GM19023 (cell line): ENCODE measurements around the gene MOK.

Source experiments
- ATAC-seq: cut with Tn5 transposase; IDR thresholded peaks from one replicate; pipeline ENCODE4 v1.9.1; 2021; ENCODE audit warnings: mild to moderate bottlenecking, moderate library complexity; ENCODE audit not compliant: unreplicated experiment

Gene MOK

DNA sequence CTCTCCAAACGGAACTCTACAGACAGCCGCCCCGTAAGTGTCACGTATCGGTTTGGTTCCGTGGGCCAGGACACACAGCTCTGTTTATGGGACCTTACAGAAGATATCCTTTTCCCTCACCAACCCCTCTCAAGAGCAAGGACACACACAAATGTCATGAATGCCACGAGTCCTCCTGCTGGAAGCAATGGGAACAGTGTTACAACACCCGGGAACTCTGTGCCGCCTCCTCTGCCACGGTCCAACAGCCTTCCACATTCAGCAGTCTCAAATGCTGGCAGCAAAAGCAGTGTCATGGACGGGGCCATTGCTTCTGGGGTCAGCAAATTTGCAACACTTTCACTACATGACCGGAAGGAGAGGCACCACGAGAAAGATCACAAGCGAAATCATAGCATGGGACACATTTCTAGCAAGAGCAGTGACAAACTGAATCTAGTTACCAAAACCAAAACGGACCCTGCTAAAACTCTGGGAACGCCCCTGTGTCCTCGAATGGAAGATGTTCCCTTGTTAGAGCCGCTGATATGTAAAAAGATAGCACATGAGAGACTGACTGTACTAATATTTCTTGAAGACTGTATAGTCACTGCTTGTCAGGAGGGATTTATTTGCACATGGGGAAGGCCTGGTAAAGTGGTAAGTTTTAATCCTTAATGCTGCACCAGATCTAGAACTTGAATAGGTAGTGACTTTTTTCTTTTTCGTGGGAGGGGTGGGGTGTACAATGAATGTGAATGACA, 95.6 kb downstream of the MOK start:
- ATAC-seq: no peak

GRCh38 chr14:102208741-102209140, 96.2 kb downstream of the MOK start:
- ATAC-seq: no peak

GRCh38 chr14:102207831-102208365, 97.1 kb downstream of the MOK start:
- no peak for ATAC-seq

DNA sequence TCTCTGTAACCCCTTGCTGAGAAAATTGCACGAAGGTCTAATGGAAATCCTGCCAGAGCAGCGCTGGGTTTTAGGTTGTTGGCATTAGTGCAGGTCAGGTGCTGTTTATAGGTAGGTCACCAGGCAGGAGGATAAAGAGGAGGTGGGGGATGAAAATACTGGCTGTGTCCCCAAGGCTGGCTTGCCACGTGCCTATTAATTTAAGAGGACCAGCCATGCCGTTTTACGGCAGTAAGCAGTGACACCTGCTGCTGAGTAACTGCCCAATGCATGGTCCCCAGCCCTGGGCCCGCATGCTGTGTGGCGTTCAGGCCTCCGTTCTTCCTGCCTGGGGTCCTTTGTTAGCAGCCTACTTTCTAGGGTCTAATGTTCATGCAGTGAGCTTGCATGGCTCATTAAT, 98.0 kb downstream of the MOK start:
- no peak for ATAC-seq

DNA sequence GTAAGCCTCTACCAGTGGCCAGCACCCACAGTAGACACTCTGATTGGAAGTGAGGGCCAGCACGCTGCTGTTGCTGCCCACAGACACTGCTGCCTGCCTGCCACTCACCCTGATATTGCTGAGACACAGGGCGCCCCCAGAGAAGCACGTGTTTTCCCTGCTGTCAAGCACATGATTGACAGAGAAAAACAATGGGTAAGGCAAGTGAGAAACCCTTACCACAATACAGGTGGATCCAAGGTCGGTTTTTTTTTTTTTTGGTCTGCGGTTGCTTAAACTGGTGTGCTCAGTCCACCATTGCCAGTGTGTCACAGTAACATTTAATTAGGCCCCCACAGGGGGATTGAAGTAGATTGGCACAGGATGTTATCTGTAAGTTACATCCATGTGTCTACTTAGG, 99.4 kb downstream of the MOK start:
- ATAC-seq: no peak

DNA sequence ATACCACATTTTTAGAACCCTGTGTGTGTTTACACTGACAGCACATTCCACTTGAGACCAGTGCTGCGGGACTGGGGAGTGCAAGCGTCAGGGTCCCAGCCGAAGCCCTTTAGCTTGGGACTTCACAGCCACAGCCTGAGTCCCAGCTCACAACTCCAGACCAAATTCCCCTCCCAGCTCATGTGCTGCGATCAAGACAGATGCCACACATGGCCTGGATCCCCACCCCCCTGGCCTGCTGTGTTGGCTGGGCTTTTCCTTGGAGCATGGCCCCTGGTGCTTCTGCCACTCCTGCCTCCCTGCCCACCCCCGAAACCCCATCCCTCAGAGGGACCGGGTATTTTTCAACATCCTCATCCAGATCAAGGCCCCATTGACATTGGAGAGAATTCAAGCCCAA, 101.6 kb downstream of the MOK start:
- ATAC-seq: no peak

DNA sequence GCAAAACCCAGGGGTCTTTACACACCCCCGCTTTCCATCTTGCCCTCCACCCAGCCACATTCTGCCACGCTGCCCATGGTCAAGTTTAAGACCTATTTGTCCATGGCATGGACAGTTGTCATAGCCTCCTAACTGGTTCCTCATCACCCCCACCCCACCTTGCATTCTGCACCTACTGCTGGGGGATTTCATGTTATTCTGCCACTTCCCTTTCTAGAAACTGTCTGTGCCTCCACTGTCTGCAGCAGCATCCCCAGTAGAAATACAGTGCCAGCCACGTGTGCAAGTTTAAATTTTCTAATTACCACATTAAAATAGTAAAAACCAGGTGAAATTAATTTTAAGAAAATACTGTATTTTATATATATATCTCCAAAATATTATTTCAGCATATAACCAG, 102.0 kb downstream of the MOK start:
- ATAC-seq: no peak

DNA sequence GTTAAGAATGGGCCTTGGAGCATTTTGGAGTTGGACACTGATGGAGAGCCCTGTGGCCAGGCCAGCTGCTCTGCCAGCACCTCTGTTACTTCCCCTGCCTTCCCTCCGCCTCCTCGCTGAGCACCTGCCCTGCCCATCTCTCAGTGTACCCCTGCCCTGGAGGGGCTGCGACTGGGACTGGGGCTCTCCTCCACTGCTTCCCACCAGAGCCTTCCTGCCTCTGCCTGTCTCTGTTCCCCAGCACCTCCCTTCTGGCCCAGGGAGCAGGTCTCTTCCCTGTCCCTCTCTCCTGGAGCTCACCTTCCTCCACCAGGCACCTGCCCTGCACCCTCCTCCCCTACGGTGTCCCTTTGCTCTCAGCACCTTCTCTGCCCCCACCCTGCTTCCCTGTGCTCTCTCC, 103.2 kb downstream of the MOK start:
- no peak for ATAC-seq

DNA sequence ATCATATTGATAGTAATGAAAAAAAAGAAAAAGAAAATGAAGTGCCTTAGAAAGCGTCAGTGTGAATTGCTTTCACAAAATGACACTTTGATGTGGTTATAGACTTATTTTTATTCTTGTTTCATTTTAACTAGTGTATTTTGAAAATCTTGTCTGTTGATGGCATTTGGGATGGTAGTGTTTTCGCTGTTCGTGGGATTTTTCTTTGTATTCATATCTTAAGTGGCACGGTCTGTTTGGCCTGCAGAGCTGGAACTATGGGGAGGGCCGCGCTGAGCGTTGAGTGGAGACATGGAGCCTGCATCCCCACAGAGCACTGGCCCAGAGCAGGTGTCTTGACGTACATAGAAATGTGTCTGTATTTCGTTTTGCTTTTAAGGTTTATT, 103.6 kb downstream of the MOK start:
- ATAC-seq: no peak

DNA sequence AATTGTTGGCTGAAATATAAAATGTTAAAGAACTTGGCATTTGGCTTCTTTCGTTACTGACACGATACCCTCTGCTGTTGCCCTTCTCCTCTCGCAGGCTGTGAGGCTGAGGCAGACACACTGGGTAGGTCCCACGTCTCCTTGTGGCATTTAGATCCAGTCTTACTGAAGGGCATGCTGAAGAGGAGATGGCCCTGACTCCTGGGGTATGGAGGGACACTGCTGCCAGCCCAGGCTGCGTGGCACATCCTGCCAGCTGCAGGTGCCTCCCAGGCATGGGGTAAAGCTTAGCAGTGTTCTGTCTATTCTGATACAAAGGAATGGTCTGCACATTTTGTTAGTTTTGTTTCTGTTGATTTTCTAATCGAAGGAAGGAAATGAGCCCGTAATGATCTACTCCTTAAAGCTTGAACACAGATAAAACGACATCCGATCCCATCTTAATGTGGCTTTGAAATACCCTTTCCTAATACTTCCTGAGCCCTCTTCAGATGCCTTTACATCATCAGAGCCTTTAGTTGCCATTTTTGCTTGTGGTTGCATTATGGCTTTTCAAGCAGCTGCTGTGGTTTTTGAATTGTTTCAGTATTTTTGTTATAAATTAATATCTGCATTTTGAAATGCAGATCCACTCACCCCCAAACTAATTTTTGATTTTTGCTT, 104.1 kb downstream of the MOK start:
- no peak for ATAC-seq

DNA sequence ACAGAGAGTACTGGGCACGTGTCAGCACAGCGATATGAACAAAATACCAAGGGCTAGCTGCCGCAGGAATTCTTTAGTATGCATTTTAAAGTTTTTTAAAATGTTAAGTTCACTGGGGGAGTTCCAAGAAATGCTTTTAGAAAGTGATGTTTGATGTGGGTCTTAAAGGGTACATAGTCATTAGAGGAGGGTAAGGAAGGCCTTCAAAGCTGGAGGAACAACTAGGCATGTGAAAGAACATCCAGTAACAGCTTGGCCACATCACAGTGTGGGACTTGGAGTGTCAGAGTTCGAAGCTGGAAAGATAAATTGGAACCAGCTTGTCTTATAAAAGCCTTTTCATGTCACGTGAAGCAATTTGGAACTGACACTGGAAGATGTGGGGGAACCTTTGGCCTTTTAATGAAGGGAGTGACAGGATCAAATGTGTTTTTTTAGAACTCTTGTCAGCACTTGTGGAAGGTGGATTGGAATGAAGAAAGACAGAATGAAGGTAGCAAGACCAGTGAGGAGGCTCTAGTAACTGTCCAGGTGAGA, 107.6 kb downstream of the MOK start:
- no peak for ATAC-seq

DNA sequence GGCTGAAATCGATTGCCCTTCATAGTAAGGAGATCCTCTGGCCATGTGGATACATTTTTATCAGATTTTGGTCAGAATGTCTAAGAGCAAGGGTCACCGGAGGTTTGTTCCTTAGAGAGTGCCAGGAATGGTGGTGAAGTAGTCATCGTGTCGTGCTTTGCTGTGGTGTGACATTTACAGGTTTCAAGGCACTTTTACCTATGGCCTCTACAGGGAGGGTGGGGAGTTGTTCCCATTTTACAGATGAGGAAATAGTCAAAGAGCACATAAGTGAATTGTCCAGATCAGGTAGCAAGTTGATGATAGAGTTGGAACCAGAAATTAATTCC, 108.1 kb downstream of the MOK start:
- ATAC-seq: no peak

GRCh38 chr14:102196039-102196901, 108.7 kb downstream of the MOK start:
- no peak for ATAC-seq

DNA sequence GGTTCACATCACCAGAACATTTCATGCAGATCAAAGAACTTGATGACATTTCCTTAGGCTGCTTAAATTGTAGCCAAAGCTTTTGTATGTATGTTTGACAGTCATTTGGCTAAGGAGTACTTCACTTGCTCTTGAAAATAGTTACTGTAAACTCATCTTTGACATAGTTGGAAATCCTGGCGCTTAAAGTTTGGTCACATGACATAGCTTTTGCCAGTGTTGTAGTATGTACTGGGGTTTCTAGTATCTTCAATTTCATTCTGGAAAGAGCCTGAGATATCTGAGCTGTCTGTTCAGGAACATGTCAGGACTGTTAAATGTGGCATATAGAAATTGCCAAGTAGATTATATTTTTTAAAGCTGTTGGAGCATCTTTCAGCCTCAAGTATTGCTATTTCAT, 109.5 kb downstream of the MOK start:
- no peak for ATAC-seq

DNA sequence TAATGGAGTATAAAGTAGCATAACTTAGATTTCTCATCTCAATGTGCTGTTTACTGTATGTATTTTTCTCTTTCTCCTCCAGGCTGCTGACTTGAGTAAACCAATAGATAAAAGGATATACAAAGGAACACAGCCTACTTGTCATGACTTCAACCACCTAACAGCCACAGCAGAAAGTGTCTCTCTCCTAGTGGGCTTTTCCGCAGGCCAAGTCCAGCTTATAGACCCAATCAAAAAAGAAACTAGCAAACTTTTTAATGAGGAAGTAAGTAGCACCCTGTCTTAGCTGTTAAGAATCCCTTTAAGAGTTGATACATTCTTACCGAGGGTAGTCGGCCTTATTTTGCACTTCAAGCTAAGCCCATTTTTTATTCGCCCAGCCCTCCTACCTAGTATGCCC, 110.1 kb downstream of the MOK start:
- ATAC-seq: no peak

DNA sequence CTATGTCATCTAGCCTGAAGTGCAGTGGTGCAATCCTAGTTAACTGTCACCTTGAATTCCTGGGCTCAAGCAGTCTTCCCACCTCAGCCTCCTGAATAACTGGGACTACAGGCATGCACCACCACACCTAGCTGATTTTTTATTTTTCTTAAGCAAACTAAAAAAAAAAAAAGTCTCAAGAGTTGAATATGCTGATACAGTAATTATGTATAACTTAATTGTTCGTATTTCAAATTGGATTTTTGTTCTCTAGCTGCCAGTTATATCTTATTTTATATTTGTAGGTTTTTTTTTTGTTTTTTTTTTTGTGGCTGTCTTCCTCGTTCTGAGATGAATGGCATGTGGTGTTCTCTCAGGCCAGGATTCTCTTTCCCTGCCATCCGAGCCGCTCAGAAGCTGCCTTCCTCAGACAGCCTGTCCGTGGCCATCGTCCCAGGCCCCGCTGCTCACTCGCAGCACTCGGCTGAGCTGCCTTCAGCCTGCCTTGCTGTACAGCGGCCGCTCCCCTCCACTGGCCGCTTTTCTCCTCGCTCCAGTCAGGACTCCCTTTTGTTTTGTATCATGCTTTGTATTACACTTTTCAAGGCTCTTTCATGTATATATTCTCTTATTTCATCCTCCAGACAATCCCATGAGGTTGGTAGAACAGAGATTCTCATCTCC, 112.0 kb downstream of the MOK start:
- ATAC-seq: no peak

GRCh38 chr14:102189874-102190273, 115.1 kb downstream of the MOK start:
- ATAC-seq: no peak

GRCh38 chr14:102188187-102188586, 116.8 kb downstream of the MOK start:
- no peak for ATAC-seq

GRCh38 chr14:102187568-102188001, 117.4 kb downstream of the MOK start:
- ATAC-seq: no peak

GRCh38 chr14:102187044-102187443, 117.9 kb downstream of the MOK start:
- ATAC-seq: no peak

DNA sequence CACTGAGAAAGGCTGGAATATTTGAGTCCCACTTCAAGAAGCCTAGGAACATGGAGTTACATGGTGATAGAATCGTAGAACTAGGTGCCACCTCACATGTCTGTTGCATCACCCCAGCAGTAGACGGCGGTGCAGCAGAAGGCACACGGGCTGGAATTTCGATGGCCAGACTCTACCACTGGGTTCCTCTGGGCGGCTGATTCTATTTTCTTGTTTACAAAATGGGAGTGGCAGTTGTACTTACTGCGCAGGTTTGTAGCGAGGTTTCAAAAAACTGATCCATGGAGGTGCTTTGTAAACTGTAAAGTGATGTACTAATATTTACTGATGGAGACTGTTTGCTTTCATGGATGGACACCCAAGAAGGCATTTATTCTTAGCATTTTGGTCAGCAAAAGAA, 119.6 kb downstream of the MOK start:
- ATAC-seq: no peak
